Measurements from ENCODE around the gene COPRS.

DNA sequence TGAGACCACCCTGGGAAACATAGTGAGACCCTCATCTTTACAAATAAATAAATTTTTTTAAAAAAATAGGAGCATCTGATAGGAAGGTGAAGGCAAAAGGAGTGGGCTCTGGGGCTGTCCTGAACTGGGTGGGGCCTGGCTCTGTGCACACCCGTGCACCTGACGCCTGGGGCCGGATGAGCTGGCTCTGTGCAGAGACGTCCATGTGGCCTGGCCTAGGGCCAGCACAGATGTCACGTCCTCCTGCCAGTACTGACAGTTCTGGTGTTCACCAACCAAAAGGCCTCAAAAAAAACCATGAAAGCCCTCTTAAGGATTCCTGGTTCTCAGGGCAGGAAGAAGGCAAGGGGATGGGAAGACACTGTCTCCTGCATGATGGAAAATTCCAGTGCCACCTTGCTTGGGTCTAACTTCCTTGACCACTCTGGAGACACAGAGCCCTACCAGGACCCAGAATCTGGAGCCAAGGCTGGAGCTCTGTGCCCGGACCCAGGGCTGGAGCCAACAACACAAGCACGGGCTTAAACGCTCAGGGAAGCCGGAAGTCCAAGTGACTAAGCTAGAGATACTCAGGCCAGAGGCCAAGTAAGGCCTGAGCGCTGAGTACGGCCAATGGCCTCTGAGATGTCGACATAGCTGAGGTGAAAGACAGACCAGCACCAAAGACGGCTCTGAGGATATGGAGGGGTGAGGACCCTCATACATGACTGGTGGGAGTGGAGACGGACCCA lies 32.9 kb downstream of the COPRS start:
- no peak for TF ChIP-seq CTCF (IDR thresholded peaks at IDR 0.05)
- TF ChIP-seq POLR2A (IDR thresholded peaks at IDR 0.05): no peak

All from testis (tissue), 2 donors.